Right lobe of liver (tissue), 4 donors: ENCODE measurements around the gene STPG4.

ENCODE experiments used
- POLR2A ChIP-seq: fragments of 450-650 bp; IDR thresholded peaks from one replicate; pipeline ENCODE4 v1.6.1; 2017; ENCODE audit warnings: antibody characterized with exemption, mild to moderate bottlenecking
- TF ChIP-seq, protein P1 (sequence below), 4 donors: fragments of 200-600 bp in 3 of 4; fragments of 450-650 bp in 1 of 4; IDR thresholded peaks; one replicate each; pipeline versions ENCODE4 v1.5.1 to v1.8.0; 2016 to 2022; ENCODE audit warnings: antibody characterized with exemption in 4 of 4, mild to moderate bottlenecking in 2 of 4
- donor health status: DM: no; HTN: no; CAD: no.
- donor health status: DM: no; HTN: no; CAD: no.
- donor health status: DM: no; HTN: yes; CAD: no.

DNA sequence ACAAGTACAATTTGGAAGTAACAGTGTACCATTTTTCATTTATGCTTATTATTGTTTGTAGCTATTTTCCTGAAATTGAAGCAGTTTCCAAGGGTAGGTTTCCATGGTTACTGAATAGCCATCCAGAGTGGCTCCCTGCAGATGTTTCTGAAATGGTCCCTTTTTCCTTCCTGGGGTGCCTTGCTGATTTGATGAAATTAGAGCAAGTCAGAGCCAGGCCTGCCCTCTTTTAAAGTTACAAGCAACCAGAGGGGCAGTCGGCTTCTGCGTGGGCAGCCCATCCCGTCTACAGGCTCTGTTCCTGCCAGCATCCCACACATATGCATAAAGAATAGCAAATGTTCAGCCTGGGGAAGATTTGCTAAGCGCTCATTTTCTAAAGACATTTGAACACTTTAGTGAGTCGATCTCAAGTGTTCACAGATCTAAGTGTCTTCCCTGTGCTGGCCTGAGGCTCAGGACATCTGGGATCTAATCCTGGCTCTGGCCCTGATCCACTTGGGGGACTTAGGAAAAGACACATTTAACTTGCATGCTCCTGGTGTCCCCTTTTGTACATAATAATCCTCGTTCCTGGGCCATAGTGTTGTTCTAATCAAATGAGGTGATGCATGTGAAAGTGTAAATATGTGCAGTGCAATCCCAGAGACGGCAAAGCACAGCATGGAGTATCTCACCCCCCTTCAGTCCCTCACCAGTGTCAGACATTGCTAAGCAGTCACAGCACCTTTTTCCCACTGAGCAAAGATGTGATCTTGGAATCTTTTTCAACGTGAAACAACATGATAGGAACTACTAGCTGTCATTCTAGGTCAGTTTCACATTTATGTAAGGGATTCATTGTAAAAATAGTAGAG lies 92.2 kb downstream of the STPG4 start:
- TF ChIP-seq, protein P1, sequence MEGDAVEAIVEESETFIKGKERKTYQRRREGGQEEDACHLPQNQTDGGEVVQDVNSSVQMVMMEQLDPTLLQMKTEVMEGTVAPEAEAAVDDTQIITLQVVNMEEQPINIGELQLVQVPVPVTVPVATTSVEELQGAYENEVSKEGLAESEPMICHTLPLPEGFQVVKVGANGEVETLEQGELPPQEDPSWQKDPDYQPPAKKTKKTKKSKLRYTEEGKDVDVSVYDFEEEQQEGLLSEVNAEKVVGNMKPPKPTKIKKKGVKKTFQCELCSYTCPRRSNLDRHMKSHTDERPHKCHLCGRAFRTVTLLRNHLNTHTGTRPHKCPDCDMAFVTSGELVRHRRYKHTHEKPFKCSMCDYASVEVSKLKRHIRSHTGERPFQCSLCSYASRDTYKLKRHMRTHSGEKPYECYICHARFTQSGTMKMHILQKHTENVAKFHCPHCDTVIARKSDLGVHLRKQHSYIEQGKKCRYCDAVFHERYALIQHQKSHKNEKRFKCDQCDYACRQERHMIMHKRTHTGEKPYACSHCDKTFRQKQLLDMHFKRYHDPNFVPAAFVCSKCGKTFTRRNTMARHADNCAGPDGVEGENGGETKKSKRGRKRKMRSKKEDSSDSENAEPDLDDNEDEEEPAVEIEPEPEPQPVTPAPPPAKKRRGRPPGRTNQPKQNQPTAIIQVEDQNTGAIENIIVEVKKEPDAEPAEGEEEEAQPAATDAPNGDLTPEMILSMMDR (IDR thresholded peaks at IDR 0.05), result no peak
- no peak for TF ChIP-seq POLR2A
